GM12878 (cell line): Measurements from ENCODE around the gene LTB. TPM values are rescaled to one million over a fixed set of nuclear protein-coding genes. Genes with fewer than 3 reads are reported as not detected.

Source experiments
- ATAC-seq: fragments of 200-7000 bp; cut with Tn5 transposase; 3 replicates; pipeline ENCODE4 v1.9.1; 2020; ENCODE audit warnings: mild to moderate bottlenecking, moderate library complexity
- BruUV-seq: library from RNA; stranded (reverse); fragments of 400-500 nt; replicated peaks from 2 replicates; lab custom pipeline; 2021; lab: Mats Ljungman, UMichigan
- CTCF ChIA-PET: fragments of 300-600 bp; sonication (Branson Sonifier 250); formaldehyde crosslinking; extraction: SDS; loops from one replicate; lab custom pipeline; 2021; ENCODE audit warnings: inconsistent platforms; lab: Yijun Ruan, JAX
- POLR2A ChIA-PET: fragments of 350-600 bp; formaldehyde crosslinking; extraction: SDS; loops from one replicate; lab custom pipeline; 2021; ENCODE audit warnings: inconsistent platforms; lab: Charles Lee
- RAD21 ChIA-PET: fragments of 300-600 bp; sonication (Branson Sonifier 250); formaldehyde crosslinking; loops from one replicate; lab custom pipeline; 2023; ENCODE audit warnings: antibody characterized with exemption; ENCODE audit not compliant: unreplicated experiment; lab: Charles Lee
- SMC1A ChIA-PET: fragments of 300-600 bp; sonication (Branson Sonifier 250); formaldehyde crosslinking; loops from one replicate; lab custom pipeline; 2023; ENCODE audit not compliant: unreplicated experiment, uncharacterized antibody; lab: Charles Lee
- DNase-seq: peaks from one replicate; pipeline ENCODE4 v3.0.0-alpha.2; 2011; ENCODE audit warnings: low read depth, low spot score
- FAIRE-seq: peaks from 3 replicates; lab custom pipeline; 2011; peaks lifted over from hg19 to GRCh38; lab: Jason Lieb, UNC
- H2AFZ ChIP-seq: 2 replicates; pipeline ENCODE4 v1.6.0; 2011; ENCODE audit warnings: low read depth, low read length, control low read depth; ENCODE audit not compliant: control insufficient read depth
- H3K27ac ChIP-seq: 2 replicates; pipeline ENCODE4 v1.5.1; 2011; ENCODE audit warnings: control low read depth; ENCODE audit not compliant: control insufficient read depth, insufficient read depth
- H3K27me3 ChIP-seq, 2 experiments: replicated peaks in 1 of 2; 2 replicates each; pipeline versions ENCODE4 v1.6.0 to v1.6.1; 2011; ENCODE audit warnings: low read length in 1 of 2; ENCODE audit not compliant: control insufficient read depth in 2 of 2, insufficient read depth in 2 of 2
- H3K36me3 ChIP-seq, 2 experiments: 2 replicates each; pipeline ENCODE4 v1.5.1; 2011; ENCODE audit warnings: low read length in 1 of 2; ENCODE audit not compliant: control insufficient read depth in 2 of 2, insufficient read depth in 2 of 2
- H3K4me1 ChIP-seq: 2 replicates; pipeline ENCODE4 v1.6.1; 2011; ENCODE audit warnings: mild to moderate bottlenecking, low read length, moderate library complexity, mixed read lengths; ENCODE audit not compliant: control insufficient read depth, insufficient read depth
- H3K4me2 ChIP-seq: 2 replicates; pipeline ENCODE4 v1.6.0; 2011; ENCODE audit warnings: control low read depth; ENCODE audit not compliant: control insufficient read depth, insufficient read depth
- H3K4me3 ChIP-seq: fragments of 200-600 bp; sonication (generic); 2 replicates; pipeline ENCODE4 v1.5.1; 2016
- H3K79me2 ChIP-seq: 2 replicates; pipeline ENCODE4 v1.6.0; 2011; ENCODE audit warnings: low read length; ENCODE audit not compliant: control insufficient read depth, insufficient read depth
- H3K9ac ChIP-seq: 2 replicates; pipeline ENCODE4 v1.8.0; 2011; ENCODE audit warnings: low read length, control low read depth, mixed read lengths; ENCODE audit not compliant: control insufficient read depth, insufficient read depth
- H3K9me3 ChIP-seq: replicated peaks from 3 replicates; pipeline ENCODE4 v1.5.1; 2011; ENCODE audit warnings: mild to moderate bottlenecking, low read length; ENCODE audit not compliant: control insufficient read depth, insufficient read depth
- H4K20me1 ChIP-seq: 2 replicates; pipeline ENCODE4 v1.6.0; 2011; ENCODE audit not compliant: control insufficient read depth, insufficient read depth
- ATF3 ChIP-seq: IDR thresholded peaks from 2 replicates; pipeline ENCODE4 v1.6.1; 2011; ENCODE audit warnings: low read depth, mild to moderate bottlenecking, low read length, moderate library complexity, borderline replicate concordance; ENCODE audit errors: extremely low read depth
- CREB1 ChIP-seq: IDR thresholded peaks from 2 replicates; pipeline ENCODE4 v1.6.1; 2012; ENCODE audit warnings: low read depth, mild to moderate bottlenecking, inconsistent platforms
- CTCF ChIP-seq, 3 experiments: IDR thresholded peaks in 2 of 3; conservative IDR thresholded peaks in 1 of 3; 2 replicates each; pipeline ENCODE4 v1.5.1; 2011; ENCODE audit warnings: low read depth in 3 of 3, low read length in 3 of 3, mild to moderate bottlenecking in 3 of 3, control low read depth in 2 of 3, moderate library complexity in 2 of 3, inconsistent platforms in 1 of 3, mixed read lengths in 1 of 3; ENCODE audit not compliant: control insufficient read depth in 2 of 3, insufficient read depth in 1 of 3; ENCODE audit errors: extremely low read depth in 1 of 3
- CUX1 ChIP-seq: IDR thresholded peaks from 2 replicates; pipeline ENCODE4 v1.6.1; 2012; ENCODE audit warnings: improper control_type of control experiment, low read depth, low read length; ENCODE audit not compliant: insufficient replicate concordance
- HDGF ChIP-seq: fragments of 450-650 bp; IDR thresholded peaks from 2 replicates; pipeline ENCODE4 v1.6.1; 2016; ENCODE audit warnings: antibody characterized with exemption
- POLR2AphosphoS2 ChIP-seq: IDR thresholded peaks from 2 replicates; pipeline ENCODE4 v1.6.1; 2011; ENCODE audit warnings: low read depth, mild to moderate bottlenecking, low read length, improper control_type of control experiment, moderate library complexity
- SREBF1 ChIP-seq: IDR thresholded peaks from 2 replicates; pipeline ENCODE4 v1.6.1; 2012; ENCODE audit warnings: mild to moderate bottlenecking, low read length
- WGBS: methylation state at CpG from one replicate; pipeline ENCODE4 v1.1.6; 2016; ENCODE audit warnings: low lambda C conversion rate; ENCODE audit not compliant: insufficient replicate concordance, insufficient coverage; ENCODE audit errors: missing lambda C conversion rate; 5-methylcytosine and 5-hydroxymethylcytosine counted together
- in situ Hi-C: fragments of 300-500 bp; cut with MboI; formaldehyde crosslinking; loops from 9 replicates; pipeline ENCODE4 v1.14.3; 2018; ENCODE audit warnings: mixed read lengths
- intact Hi-C: fragments of 100-400 bp; cut with micrococcal nuclease; formaldehyde crosslinking; loops from one replicate; pipeline ENCODE4 v1.14.2; 2022; ENCODE audit not compliant: unreplicated experiment
- polyA plus RNA-seq, 11 experiments: library from polyadenylated mRNA; depleted of rRNA in 4 of 11; unstranded in 6 of 11; stranded (reverse) in 5 of 11; fragments of >200 nt; fragmentation: Nextera tagmentation in 4 of 11; fragmentation: Illumina TruSeq in 1 of 11; extraction: Ambion mirVana in 4 of 11; extraction: Trizol in 1 of 11; gene quantifications; 1 replicate in 1 of 11; 2 replicates in 10 of 11; pipeline versions ENCODE4 v1.2.1 to v1.2.3, GENCODE V29; 2011 to 2016; ENCODE audit warnings: inconsistent platforms in 2 of 11, missing spikeins in 2 of 11, low read depth in 1 of 11
- total RNA-seq, 4 experiments: library from RNA; depleted of rRNA in 3 of 4; stranded (reverse); fragments of >200 nt in 3 of 4; fragmentation: Illumina TruSeq in 1 of 4; extraction: Trizol in 1 of 4; gene quantifications; 2 replicates each; pipeline versions ENCODE4 v1.2.1 to v1.2.3, GENCODE V29; 2013 to 2021

LTB gene
- total and polyA plus RNA-seq, 10 of the 15 experiments (the other 5 are each of a cell fraction or from before 2014, with no cell fraction given): 0.71 to 74.3 (median 20.0) TPM

- in situ Hi-C loops: no loop called here
- SMC1A ChIA-PET: interaction anchor here (1.2 to 45.5 kb wide), 6 partner anchors 6 to 248 kb away, joined by 3 to 1989 read pairs (median 32); partner anchors contain the start of genes ATP6V1G2, DDX39B, LTA and NCR3
- 0 out of 2 replicates have a peak, but pooled peaks have one; percentile 13 for TF ChIP-seq POLR2AphosphoS2
- TF ChIP-seq CTCF (IDR thresholded peaks at IDR 0.05 in 2 of 3, conservative IDR thresholded peaks at IDR 0.05 in 1 of 3; ENCODE audit: control insufficient read depth in 2 of 3, extremely low read depth in 1 of 3, insufficient read depth in 1 of 3, low read depth in 3 of 3, low read length in 3 of 3): peak in 1 of 3 experiments; percentile 16; a peak in 1 of 6 replicates
- TF ChIP-seq CUX1: no peak
- TF ChIP-seq ATF3: no peak
- no peak for TF ChIP-seq SREBF1
- peak; percentile 59; the same call in 1 of the 2 replicates for TF ChIP-seq HDGF
- no peak for TF ChIP-seq CREB1
- TF ChIP-seq, all 136 proteins: peak for 3
- peak overlapping the region; percentile 91 for H3K27ac ChIP-seq
- 2% methylated on average over 21 of the region's 21 CpGs for WGBS
- DNase-seq (no peak), ATAC-seq (peak; percentile 1; the same call in 1 of the 3 replicates), FAIRE-seq (no peak)
- BruUV-seq: TSS peak; percentile 79
- peak overlapping the region; percentile 93 for H3K4me3 ChIP-seq
- CTCF ChIA-PET: interaction anchor here (0.7 to 31.0 kb wide), 9 partner anchors 8 to 379 kb away, joined by 3 to 2098 read pairs (median 5); partner anchors contain the start of genes ATP6V1G2, DDX39B, LST1 and LTA
- H3K27me3 ChIP-seq: no peaks in the 10 kb centered on the region
- peak overlapping the region; percentile 95 for H3K4me2 ChIP-seq
- POLR2A ChIA-PET: interaction anchor here (1.1 to 17.1 kb wide), 10 partner anchors 9 to 87 kb away, joined by 3 to 282 read pairs (median 6); partner anchors contain the start of genes ATP6V1G2, GPANK1, LTA and NCR3
- intact Hi-C loops: loop anchor here (2.0 kb wide), 2 partner anchors 23 to 31 kb away; no protein-coding TSS in a partner anchor
- RAD21 ChIA-PET: interaction anchor here (1.0 to 17.5 kb wide), 9 partner anchors 7 to 249 kb away, joined by 3 to 620 read pairs (median 5); partner anchors contain the start of genes AIF1, ATP6V1G2, DDX39B and LTA
- H3K36me3 ChIP-seq: peaks cover 0 to 7% of the 10 kb centered on the region in 2 experiments; a peak in 2 of 4 replicates
- peaks cover 48% of the 10 kb centered on the region for H3K4me1 ChIP-seq
- peak overlapping the region; percentile 76; the same call in 1 of the 2 replicates for H2AFZ ChIP-seq
- H3K9me3 ChIP-seq: no peaks in the 10 kb centered on the region
- peaks cover 57% of the 10 kb centered on the region for H3K79me2 ChIP-seq
- peak overlapping the region; percentile 90 for H3K9ac ChIP-seq
- no peaks in the 10 kb centered on the region for H4K20me1 ChIP-seq
Measured at GRCh38 chr6:31581434-31582229, 592 bp downstream of the LTB start.
